GM19467 (cell line): Measurements from ENCODE around the gene ERP44.
"Not testable (repeated sequence)": the region's sequence is repeated elsewhere in the genome, so short reads cannot be mapped to it uniquely, and the experiment has no call there.

Source experiments
- ATAC-seq: cut with Tn5 transposase; IDR thresholded peaks from one replicate; pipeline ENCODE4 v1.9.1; 2021; ENCODE audit warnings: mild to moderate bottlenecking, moderate library complexity; ENCODE audit not compliant: unreplicated experiment

Gene ERP44

DNA sequence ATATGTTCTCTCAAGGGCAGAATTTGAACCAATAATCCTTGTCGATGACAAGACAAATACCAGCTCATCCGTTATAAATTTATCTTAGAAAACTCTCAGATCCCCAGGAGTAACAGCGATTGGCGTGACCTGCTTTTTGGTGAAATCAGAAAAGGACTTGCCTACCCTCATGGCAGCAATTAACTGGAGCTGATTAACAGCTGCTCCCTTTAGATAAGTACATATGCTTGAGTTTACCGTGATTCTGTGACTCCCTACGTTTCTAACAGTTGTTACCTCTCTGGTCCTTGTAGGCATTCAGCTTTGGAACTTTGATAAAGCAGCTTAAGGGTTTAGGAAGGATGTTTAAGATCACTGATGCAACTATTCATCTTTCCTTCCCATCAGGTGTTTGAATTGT lies 2.8 kb upstream of the ERP44 start:
- ATAC-seq, result no peak

GRCh38 chr9:100100146-100100667 lies 1.4 kb upstream of the ERP44 start:
- no peak for ATAC-seq

- ATAC-seq, result no peak
Observed at GRCh38 chr9:100099722-100100042, 882 bp upstream of the ERP44 start.

DNA sequence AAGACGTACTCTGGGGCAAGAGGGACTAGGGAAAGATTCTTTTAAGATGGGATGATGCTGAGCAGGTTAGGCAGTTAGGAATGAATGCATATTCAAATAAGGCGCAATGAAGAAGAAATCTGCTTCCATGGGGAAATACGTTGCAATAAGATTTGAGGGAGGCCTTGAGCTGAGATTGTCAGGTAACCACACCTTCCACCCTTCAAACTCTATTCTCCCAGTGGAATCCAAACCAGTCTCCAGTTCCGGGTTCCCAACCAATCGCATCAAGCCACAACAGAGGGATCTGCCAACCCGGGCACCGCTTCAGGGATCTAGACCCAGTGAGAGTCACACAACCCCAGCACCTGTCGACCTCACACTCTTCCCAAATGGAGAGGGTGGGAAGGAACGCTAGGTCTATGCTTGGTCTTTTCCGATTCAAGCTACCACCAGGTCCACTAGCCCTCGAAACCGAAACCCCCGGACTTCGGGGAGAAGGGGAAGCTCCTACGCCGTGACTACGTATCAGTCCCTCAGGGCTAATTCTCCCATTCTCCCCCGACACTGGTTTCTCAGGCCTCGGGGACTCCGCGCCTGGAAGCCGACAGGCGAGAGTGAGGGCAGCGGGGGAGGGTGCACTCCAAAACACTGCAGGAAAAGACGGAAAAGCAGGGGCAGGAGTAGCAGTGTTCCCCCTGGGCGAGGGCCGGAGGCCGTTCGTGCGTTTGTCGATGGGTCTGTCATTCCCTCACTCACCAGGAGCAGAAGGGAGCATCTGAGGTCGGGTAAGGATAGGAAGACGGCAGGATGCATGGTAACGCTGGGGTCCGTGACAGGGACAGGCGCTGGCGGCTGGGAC lies 534 bp downstream of the ERP44 start:
- ATAC-seq, result peak; percentile 7

GRCh38 chr9:100096378-100096916 lies 2.4 kb downstream of the ERP44 start:
- no peak for ATAC-seq

DNA sequence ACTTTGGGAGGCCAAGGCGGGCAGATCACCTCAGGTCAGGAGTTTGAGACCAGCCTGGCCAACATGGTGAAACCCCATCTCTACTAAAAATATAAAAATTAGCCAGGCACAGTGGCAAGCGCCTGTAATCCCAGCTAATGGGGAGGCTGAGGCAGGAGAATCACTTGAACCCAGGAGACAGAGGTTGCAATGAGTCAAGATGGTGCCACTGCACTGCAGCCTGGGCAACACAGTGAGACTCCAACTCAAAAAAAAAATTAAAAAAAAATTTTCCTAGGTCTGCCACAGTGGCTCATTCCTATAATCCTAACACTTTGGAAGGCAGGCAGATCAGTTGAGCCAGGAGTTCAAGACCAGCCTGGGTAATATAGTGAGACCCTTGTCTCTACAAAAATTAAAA lies 4.4 kb downstream of the ERP44 start:
- not testable (repeated sequence) for ATAC-seq

GRCh38 chr9:100092066-100092465 lies 6.7 kb downstream of the ERP44 start:
- ATAC-seq, result no peak

- no peak for ATAC-seq
Observed at GRCh38 chr9:100091650-100092049, 7.2 kb downstream of the ERP44 start.

GRCh38 chr9:100090880-100091279 lies 7.9 kb downstream of the ERP44 start:
- ATAC-seq, result no peak

GRCh38 chr9:100088202-100088601 lies 10.6 kb downstream of the ERP44 start:
- ATAC-seq, result no peak

DNA sequence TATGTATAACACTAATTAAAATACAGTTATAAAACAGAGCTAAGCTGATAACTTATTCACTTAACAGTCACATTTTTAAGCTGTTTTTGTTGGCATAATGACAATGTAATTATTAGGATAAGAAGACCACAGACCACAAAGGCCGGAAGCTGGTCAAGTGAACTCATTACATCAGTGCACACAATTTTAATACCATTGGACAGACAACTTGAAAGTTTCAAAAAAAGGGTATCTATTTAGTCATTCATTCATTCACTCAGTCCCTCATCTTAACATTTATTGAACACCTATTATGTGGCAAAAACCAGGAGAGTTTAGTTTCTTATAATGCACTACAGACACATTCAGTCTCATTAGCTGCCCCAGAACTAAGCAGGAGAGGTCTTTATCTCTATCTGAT lies 11.6 kb downstream of the ERP44 start:
- no peak for ATAC-seq

DNA sequence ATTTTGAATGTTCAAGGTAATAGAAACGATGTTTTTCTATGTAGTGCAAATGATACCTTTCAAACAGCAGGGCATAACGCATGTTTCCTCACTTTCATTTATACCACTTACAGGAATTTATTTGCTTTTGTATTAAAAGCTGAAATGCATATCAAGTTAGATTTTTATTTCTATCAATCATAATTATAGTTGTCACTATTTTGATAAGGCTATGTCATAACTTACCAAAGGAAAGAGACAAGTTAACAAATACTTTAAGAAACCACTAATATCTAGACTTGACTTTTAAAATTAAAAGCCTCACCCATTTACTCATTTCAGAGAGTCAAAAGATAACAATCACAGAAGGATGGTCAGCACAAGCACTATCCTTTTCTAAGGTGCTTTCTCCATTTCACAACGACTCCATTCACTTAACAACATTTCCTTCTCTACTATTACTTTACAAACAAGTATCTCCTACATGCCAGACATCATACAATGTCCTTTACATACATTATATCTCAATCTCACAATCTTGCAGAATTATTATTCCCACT lies 12.6 kb downstream of the ERP44 start:
- ATAC-seq, result no peak

DNA sequence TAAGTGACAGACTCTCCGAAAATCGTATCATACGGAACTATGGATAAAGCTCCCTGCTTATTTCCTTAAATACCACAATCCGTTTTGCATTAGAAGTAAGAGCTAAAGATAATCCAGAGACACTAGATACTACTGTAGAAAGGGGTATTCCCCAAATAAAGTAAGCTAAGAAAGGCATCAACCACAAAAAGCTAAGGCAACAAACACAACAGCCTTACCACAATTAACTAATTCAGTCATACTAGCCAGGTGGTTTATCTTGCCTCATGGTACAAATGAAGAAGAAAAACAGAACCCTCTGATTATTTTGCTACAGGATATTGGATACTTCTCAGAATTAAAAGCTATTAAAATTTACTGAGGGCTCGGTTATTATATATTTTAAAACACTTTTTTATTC lies 14.1 kb downstream of the ERP44 start:
- ATAC-seq, result peak; percentile 77

- ATAC-seq, result peak; percentile 45
Observed at GRCh38 chr9:100084128-100084453, 14.7 kb downstream of the ERP44 start.

- peak; percentile 36 for ATAC-seq
Observed at GRCh38 chr9:100083448-100084127, 15.2 kb downstream of the ERP44 start.

DNA sequence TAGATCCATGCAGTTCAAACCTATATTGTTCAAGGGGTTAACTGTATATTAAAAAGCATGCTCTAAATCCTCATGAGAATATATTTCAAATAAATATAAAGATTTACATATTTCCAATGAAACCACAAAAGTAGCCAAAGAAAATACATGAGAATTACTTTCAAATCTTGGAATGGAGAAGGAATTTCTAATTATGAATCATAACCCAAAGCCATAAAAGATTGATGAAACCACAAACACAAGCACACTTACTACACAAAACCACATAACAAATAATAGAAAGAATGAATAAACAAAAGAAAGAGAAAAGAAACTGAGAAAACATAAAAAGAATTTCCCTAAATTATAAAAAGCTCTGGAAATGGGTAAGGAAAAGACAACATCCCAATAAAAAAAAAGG lies 16.0 kb downstream of the ERP44 start:
- ATAC-seq, result no peak

DNA sequence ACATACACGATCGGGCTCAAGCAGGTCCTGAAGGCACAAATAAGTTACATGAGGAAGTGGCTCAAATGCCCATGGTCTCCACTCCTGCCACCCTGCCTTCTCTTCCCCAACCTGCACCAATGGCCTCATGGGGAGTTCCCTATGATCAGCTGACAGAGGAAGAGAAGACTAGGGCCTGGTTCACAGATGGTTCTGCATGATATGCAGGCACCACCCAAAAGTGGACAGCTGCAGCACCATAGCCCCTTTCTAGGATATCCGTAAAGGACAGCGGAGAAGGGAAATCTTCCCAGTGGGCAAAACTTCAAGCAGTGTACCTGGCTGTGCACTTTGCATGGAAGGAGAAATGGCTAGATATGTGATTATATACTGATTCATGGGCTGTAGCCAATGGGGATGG lies 22.5 kb downstream of the ERP44 start:
- not testable (repeated sequence) for ATAC-seq

- no peak for ATAC-seq
Observed at GRCh38 chr9:100074989-100075388, 23.8 kb downstream of the ERP44 start.

GRCh38 chr9:100074093-100074492 lies 24.7 kb downstream of the ERP44 start:
- no peak for ATAC-seq

DNA sequence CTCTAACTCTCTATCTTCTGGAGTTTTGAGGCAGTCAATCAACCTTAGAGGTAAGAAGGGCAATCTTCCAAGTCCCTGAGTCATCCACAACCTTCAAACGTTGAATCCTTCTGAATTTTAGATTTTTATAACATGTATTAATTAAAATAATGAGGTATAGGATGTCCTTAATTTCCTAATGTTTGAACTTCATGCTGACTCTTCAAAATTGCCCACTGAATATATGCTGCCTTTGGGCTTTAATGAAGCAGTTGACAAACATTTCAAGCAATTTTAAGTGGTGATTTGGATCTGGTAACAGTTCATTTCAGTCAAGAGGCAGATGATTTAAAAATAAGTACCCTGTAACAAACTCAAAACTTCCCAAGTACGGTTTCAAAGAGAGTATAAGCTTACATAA lies 26.0 kb downstream of the ERP44 start:
- no peak for ATAC-seq

DNA sequence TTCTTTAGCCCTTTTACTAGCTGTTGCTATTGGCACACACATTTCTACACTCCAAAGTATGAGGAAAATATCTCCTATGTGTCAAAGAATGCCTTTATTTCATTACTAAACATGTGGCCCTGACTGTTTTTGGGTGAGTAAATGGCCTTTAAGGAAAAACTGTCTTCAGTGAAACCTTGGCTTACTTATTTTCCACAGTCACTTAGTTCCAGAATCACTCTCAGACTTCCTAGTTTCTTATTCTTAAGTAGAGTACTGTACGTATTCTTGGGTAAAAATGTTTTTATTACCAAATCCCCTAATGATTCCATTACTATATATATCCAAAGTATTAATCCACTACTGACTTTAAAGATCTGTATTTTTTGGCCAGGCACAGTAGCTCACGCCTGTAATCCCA lies 27.5 kb downstream of the ERP44 start:
- no peak for ATAC-seq
